ENCODE data around the gene PAGR1. TPM values are rescaled to one million over a fixed set of nuclear protein-coding genes. Genes with fewer than 3 reads are reported as not detected.

PAGR1 gene
- total and polyA plus RNA-seq, 9 of the 15 experiments (the other 6 are each of a cell fraction or from before 2014, with no cell fraction given): 1.4 to 58.2 (median 16.8) TPM

- TF ChIP-seq MAZ (CRISPR knock-in tag; conservative IDR thresholded peaks at IDR 0.05 in 1 of 2, IDR thresholded peaks at IDR 0.05 in 1 of 2) (0 out of 4 replicates have a peak, but pooled peaks have one; percentile 8 to 10), KDM5B (IDR thresholded peaks at IDR 0.05; ENCODE audit: insufficient replicate concordance, low read depth, low read length) (no peak), MNT (conservative IDR thresholded peaks at IDR 0.05) (0 out of 4 replicates have a peak, but pooled peaks of 1 of the 2 experiments have one; percentile 23), ELK3 (CRISPR knock-in tag; IDR thresholded peaks at IDR 0.05) (no peak), CBX8 (IDR thresholded peaks at IDR 0.05; ENCODE audit: borderline replicate concordance, extremely low read depth, low read depth, low read length, poor library complexity, severe bottlenecking) (no peak), ZBTB11 (CRISPR knock-in tag; IDR thresholded peaks at IDR 0.05) (no peak), ZNF197 (CRISPR knock-in tag; IDR thresholded peaks at IDR 0.05; ENCODE audit: low read depth) (no peak), ZBTB7A (IDR thresholded peaks at IDR 0.05; ENCODE audit: borderline replicate concordance, control insufficient read depth, low read depth, low read length) (no peak), ZNF280A (IDR thresholded peaks at IDR 0.05; ENCODE audit: low read depth, partially characterized antibody) (no peak), ZC3H11A (IDR thresholded peaks at IDR 0.05; ENCODE audit: low read depth, low read length) (no peak), ARID1B (IDR thresholded peaks at IDR 0.05) (no peak), ZFP91 (CRISPR knock-in tag; IDR thresholded peaks at IDR 0.05) (no peak)
These were observed 916 bp downstream of the PAGR1 start (continued) for GRCh38 chr16:29816694-29817441.

Measured in K562 (cell line).